IPS-NIHi7 (cell line): ENCODE results near the gene CRIP3.
"Not testable (repeated sequence)": the region's sequence is repeated elsewhere in the genome, so short reads cannot be mapped to it uniquely, and the experiment has no call there.

Experiments used
- DNase-seq: peaks from one replicate; pipeline ENCODE4 v3.0.0; 2012; ENCODE audit warnings: mixed read lengths; ENCODE audit errors: extremely low spot score

Gene CRIP3, protein sequence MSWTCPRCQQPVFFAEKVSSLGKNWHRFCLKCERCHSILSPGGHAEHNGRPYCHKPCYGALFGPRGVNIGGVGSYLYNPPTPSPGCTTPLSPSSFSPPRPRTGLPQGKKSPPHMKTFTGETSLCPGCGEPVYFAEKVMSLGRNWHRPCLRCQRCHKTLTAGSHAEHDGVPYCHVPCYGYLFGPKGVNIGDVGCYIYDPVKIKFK

DNA sequence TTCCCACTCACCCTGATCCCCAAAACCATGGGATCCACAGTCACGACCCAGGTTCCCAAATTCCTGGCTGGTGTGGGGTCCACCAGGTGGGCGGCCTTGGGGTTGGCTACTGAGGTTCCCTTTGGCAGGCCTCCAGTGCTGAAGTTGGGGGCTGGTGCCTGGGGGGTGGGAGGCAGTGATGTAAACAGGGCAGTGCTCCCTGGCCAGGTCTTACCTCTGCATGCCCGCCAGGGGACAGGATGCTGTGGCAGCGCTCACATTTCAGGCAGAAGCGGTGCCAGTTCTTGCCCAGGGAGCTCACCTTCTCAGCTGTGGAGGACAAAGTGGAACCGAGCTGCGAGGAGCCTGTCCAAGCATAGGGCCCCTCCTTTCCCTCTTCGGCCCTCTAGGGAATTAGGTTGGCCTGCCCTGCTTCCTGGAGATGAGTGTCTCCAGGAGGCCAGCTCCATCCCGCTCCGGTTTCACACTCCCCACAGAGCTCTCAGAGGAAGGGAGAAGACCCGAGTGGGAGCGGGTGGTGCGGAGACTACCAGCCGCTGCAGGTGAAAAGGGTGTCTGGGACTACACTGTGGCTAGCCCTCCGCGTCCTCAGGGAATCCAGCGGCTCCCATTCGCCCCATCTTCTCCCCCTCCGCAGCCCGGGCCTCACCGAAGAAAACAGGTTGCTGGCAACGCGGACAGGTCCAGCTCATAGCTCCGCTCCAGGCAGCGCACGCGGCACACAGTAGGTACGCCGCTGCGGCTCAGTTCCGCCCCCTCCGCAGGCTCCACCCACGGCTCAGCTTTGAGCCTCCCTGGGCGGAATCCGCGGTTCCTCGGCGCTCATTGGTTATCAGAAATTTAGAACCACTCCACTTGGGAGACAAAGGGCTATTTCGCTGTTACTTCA lies at the start of gene CRIP3:
CRIP3 (minus strand) TSS at position 726 of the 889 bp plus-strand sequence; CDS start at position 692, 34 bp downstream.
- DNase-seq, result peak; percentile 84

DNA sequence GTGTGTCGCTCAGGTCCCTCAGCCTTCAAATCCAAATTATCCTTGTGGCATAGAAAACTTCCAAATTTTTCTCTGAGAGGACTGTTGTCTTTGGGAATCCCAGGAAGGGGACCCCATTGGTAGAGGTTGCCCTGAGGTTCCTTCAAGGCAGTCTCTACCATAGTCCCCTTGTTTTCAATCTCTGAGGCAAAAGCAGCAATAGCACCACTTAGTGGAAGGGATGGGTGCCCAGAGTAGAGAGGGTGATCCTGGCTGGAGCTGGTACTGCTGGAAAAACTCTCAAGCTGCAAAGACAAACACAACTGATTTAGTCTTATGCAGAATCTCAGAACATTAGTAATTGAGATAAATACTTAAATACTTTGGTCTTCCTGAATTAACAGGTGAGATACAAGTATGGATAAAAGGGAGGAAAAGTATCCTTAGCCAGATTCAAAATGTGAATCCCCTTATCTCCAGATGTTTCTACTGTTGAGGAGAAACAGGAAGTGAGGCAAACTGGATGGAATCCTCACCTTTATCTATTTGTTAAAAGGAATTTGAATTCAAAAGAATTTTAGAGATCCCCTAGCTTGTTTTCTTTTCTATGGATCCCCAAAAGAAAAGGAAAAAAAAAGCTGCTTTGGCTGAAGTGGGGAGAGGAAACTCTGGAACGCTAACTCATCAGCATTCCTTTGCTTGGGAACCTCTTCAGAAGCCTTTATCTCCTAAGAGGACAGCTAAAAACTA lies 47.4 kb upstream of the CRIP3 start:
- peak; percentile 68 for DNase-seq

DNA sequence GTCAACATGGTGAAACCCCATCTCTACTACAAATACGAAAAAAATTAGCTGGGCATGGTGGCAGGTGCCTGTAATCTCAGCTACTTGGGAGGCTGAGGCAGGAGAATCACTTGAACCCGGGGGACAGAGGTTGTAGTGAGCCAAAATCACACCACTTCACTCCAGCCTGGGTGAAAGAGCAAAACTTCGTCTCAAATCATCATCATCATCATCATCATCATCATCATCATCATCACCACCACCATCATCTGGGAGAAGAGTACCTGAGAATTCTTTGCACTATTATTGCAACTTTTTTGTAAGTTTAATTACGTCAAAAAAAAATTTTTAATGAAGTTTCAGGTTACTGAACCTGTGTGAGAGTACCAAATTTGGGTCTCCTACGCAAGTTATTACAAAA lies 43.3 kb upstream of the CRIP3 start:
- not testable (repeated sequence) for DNase-seq

DNA sequence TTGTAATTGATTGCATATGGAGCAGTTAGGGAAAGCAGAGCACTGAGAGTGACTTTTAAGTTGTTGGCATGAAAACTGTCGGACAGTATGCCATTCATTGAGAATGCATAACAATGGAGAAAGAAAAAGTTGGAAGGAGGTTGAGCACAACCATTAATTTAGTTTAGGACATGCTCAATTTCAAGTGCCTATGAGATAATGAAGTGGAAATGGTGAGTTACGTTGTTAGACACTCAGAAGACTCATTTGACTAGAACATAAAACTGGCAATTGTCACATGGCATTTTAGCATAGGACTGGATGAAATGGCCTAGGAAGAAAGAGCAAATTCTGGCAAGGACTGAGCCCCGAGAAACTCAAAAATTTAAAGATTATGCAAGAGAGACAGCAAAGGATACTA lies 38.8 kb upstream of the CRIP3 start:
- no peak for DNase-seq

DNA sequence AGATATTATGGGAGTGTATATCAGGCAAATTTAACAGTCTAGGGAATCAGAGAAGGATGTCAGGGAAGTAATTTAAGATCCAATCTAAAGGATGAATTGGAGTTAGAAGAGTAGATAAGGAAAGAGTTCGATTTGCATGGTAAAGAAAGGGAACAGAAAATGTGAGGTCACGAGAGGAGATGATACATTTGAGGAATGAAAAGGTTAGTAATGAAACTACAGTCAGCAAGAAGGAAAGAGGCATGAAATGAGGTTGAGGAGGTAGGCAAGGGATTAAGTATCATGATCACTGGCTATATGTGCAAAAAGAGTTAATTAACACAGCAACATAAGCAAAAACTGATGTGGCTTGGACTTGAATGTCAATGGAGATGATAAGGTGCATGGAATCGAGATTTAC lies 38.4 kb upstream of the CRIP3 start:
- no peak for DNase-seq

DNA sequence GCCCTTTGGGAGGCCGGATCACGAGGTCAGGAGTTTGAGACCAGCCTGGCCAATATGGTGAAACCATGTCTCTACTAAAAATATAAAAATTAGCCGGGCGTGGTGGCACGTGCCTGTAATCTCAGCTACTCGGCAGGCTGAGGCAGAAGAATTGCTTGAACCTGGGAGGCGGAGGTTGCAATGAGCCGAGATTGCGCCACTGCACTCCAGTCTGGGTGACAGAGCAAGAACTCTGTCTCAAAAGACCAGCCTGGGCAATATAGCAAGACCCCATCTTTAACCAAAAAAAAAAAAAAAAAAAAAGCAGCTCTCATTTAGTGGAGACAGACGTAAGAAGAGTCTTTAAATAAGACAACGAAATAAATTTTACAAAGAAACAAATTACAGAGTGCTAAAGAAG lies 37.6 kb upstream of the CRIP3 start:
- DNase-seq, result not testable (repeated sequence)

DNA sequence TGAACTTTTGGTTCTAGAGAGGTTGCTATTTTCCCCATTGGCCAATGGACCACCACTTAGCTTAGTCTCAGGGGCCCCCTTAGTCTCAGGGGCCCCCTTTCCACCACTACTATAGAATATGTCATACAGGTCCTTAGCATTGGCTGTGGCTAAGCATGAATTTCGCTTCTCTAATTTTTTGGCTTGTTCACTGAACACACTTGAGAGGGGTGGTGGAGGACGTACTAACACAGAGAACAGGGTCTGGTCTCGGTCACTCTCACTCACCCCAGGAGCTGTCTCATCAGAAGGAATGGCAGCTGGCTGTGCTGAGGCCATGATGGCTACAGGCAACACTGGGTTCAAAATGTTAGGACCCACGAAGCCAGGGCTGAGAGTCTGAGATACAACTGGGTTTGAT lies 30.5 kb upstream of the CRIP3 start:
- DNase-seq, result no peak

DNA sequence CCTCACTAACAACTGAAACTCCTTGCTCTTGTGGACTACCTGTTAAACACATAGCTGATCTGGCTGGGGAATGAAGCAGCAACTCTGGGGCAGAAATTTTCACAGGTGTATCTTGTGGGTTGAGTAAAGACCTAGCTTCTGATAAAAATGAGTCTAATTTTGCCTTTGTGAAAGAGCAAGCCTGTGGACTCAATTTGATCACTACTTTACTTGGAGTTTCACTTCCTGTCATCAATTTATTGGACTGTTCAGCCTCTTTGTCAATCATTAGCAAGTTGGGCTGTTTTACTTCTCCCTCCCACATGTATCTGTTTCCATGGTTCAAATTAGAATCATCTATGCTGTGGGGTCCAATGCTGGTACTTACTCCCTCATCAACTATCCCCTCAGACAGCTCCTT lies 29.6 kb upstream of the CRIP3 start:
- no peak for DNase-seq

DNA sequence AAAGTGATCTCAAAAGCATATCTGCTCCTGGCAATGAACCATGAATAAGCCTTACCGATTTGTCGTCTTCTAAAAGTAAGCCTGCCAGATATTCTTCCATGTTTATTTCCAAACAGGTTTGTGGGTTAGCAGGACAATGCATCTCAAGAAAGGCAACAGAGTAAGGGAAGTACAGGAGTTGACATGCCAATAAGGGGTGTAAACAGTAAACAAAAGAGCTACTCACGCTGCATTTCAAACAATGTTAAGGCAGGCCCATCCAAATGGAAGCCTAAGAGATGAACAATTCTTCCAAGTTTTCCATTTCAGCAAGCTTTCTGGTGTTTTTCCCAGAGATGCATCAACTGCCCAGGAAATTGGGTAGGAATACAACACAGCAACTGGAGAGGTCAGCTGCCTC lies 27.8 kb upstream of the CRIP3 start:
- no peak for DNase-seq

DNA sequence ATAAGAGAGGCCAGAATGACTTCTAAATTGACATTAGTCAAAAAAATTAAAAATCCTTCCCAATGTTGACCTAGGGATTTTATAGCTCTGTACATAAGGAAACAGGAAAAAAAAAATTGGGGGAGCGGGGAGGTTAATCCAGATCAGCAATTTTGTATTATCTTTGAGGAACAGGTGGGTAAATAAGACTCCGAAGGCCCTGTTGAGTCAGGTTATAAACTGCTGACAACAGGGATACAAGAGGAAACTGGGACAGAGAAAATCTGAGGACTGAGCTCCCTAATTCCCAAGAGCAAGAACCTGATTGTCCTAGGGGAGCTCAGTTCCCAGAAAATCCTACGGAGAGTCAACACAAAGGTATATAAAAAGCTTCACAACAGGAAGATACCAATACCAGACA lies 26.8 kb upstream of the CRIP3 start:
- no peak for DNase-seq

DNA sequence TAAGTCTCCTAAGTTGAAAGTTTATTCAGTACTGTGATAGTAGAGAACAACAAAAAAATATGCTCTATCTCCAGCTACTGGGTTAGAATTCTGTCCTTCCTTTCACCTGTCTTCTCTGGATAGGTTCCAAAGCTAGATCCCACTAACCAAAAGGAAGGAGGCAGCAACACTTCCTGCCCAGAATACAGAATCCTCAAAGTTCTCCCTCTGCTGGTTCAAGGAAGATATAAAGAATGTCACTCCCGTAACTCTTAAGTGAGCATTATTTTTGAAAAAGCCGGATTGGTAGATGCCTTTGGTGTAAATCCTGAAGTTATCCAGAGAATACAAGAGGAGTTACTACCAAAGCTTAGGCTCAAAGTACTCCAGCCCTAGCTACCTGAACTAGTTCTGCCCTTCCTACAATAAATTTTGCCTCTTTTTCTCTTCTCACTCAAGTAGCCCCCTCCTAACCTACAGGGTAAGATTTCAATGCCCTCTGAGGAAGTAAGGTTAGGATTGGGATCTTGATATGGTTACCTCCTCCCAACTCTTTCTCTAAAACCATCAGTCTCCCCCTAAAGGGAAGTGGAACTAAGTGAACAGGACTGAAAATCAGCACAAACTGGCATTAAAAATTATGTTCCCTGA lies 26.0 kb upstream of the CRIP3 start:
- peak; percentile 70 for DNase-seq

DNA sequence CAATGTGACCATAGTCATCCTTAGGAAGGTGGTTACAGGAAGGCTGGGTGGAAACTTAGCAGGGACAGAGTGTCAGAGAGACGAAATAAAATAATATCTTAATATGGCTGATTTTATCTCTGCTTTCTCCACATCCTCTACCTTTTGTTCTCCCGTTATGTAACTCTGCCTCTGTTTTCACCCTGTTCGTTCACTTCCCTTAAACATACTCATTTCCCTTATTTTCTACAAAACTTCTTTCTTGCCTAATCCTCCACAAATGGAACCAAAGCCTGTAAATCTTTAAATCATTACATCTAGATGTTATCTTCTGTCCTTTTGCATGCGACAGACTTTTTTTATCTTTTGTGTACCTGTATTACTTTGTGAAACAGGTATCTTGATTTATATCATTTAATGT lies 23.3 kb upstream of the CRIP3 start:
- DNase-seq, result no peak

DNA sequence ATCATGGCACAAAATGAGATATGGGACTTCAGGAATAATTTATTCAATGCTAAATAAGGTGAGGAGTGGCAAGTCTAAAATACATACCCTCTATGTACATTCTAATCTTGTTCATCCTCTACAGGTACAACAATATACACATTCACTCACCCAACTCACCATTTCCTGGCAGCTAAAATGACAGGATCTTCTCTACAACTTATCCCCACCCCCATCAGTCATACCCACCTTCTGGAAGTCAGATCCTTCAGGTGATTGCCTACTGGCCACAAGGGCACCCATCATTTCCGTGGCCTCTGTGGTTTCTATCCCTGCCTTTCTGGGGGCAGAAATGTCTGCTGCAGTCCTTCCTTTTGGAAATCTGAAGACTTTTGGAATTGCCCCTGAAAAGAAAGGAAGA lies 22.8 kb upstream of the CRIP3 start:
- no peak for DNase-seq

DNA sequence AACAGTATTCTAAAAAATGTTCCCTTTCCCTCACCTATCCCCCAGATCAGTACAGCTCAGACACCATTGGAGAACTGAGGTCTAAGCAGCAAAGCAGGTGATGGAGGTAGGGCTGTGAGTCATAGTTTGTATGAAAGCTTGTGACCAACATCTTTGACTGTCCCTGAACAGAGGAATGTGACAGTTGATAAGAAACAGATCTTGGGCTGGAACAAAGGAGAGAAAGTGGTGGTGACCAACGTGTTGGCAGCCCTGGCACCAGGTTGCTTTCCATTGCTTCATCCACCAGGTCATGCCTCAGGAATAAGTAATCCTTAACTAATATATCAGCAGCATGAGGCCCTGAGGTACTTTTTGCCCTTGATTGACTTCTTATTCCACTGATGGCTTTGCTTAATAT lies 19.9 kb upstream of the CRIP3 start:
- no peak for DNase-seq

DNA sequence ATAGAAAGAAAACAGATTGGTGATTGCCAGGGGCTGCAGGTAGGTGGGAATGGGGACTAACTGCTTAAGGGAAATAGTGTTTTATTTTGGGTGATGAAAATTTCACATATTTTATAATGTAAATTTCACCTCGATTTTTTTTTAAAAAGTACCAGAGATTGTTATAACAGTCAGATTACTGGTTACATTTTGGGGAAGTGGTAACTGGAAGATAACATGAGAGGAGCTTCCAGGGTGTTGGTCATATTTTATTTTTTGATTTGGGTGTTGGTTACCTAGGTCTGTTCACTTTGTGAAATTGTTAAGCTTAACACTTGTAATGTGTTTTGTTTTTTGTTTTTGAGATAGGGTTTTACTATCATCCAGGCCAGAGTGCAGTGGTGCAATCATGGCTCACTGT lies 17.2 kb upstream of the CRIP3 start:
- DNase-seq, result no peak

DNA sequence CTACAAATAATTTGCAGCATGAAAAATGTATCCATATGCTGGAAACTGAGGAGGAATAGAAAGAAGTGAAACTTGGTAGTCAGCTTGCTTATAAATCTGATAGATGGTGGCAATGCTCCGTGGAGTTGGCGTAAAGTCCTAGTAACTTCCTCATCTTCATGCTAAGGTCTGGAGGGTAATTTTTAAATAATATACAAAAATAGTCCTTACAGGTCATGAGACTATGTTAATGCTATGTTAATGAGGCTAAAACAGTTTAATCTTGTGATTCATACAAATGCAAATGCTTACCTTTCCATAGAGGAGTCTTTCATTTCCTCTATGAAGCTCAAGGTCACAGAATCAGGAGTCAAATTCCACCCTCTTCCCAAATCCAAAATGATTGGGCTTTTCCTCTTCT lies 9.4 kb upstream of the CRIP3 start:
- DNase-seq, result no peak

DNA sequence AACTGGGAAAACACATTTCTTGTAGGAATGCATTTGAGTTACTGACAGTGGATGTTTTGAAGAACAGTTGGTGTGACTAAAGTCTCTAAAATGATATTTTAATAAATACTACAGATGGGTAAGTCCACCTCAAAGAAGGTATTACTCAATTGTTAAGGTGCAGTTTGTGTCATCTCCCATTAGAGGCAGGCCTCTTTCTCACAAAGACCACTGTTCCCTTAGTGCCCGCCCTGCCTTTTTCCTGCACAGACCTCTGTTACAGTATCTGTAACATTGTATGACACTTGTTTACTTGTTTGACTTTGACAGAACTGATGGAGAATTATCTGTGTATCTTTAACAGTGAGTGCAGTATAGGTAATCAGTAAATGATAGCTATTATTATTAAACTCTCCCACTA lies 5.2 kb upstream of the CRIP3 start:
- DNase-seq, result no peak

DNA sequence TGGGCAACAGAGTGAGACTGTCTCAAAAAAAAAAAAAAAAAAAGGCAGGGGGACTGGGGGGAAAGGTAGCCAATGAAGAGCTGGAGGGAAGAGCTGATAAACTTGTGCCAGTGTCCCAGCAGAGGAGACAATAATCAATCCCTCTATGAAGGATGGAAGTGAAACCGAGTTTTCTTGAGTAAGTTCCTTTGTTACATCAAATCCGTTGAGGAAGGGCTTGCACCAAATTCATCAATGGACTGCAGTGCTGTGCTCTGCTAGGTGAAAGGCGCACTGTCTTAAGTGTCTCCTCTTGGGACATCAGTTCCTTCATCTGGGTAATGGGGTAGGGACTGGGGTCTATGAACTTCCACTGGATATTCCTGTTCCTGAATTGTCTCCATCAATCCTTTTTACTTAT lies 3.0 kb upstream of the CRIP3 start:
- no peak for DNase-seq

DNA sequence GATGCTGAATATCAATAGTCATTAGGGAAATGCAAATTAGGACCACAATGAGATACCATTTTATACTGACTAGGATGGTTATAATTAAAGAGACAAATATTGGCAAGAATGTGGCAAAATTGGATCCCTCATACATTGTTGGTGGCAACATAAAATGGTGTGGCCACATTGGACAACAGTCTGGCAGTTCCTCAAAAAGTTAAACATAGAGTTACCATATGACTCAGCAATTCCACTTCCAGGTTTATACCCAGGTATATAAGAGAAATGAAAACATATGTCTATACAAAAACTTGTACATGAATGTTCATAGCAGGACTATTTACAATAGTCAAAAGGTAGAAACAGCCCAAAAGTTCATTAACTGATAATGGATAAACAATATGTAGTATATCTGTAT lies 2.0 kb upstream of the CRIP3 start:
- DNase-seq, result no peak

DNA sequence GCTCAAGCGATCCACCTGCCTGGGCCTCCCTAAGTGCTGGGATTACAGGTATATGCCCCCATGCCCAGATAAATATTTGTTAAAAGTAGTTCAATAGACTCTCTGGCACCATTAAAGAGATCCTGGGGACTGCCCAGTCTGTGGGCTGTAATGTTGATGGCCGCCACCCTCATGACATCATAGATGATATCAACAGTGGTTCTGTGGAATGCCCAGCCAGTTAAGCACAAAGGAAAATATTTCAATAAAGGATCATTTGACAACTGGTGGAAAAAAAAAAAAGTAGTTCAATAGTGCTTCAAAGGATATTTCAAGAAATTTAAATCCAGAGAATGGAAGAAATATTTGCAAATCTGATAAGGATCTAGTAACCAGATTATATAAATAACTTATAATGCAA lies 1.5 kb upstream of the CRIP3 start:
- DNase-seq, result no peak

DNA sequence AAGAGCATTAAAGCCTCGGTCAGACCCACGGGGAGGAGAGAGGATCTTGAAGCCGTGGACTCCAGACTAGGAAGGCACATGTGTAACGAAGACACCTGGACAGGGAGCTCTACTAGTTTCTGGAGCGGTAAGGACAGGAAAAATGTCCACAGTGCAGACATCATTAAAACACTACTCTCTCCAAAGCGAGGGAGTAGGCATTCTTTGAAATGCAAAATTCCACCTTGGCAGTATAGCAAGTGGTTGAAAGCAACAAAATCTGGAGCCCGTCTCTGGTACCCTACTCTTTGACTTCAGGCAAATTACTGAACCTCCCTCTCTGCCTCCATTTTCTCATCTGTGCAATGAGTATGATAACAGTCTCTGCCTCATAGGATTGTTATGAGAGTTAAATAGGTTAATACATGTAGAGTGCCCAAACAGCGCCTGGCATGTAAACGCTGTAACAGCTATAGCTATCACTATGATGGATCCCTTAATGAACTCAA lies 408 bp upstream of the CRIP3 start:
- DNase-seq, result no peak

DNA sequence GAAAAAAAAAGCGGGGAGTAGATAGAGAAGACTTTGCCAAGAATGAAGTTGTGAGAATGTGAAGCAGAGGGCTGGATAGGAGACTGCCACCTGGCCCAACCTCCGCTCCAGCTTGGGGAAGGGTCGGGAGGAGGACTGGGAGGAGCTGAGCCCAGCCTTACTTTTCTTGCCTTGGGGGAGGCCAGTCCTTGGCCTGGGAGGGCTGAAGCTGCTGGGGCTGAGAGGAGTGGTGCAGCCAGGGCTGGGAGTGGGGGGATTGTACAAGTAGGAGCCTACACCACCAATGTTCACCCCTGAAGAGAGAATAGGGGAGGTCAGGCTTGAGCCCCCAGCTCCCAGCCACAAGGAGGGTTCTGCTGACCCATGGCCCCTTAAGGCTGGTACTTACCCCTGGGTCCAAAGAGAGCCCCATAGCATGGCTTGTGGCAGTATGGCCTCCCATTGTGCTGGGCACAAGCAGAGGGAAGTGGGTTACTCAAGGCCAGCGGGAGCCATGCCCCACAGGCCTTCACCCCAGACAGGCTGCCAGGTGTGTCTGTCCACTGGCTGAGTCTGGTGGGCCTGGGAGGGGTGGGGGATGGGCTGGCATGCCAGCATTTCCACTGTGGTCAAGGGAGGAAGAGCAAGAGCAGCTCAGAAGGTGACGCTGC lies 1.1 kb downstream of the CRIP3 start:
- DNase-seq, result no peak
